GM10266 (cell line): ENCODE results near the gene ADCY5.

Source experiments
- DNase-seq: peaks from one replicate; pipeline ENCODE4 v3.0.0; 2012; ENCODE audit errors: extremely low spot score
- CTCF ChIP-seq: IDR thresholded peaks from 2 replicates; pipeline ENCODE4 v1.5.1; 2012; ENCODE audit warnings: mild to moderate bottlenecking, low read depth; ENCODE audit not compliant: control insufficient read depth, insufficient read depth; ENCODE audit errors: missing control alignments

The ADCY5 gene

GRCh38 chr3:123290107-123290930 is 158.6 kb downstream of the ADCY5 start:
- TF ChIP-seq CTCF = no peak
- no peak for DNase-seq

GRCh38 chr3:123289391-123290106 is 159.3 kb downstream of the ADCY5 start:
- TF ChIP-seq CTCF = no peak
- no peak for DNase-seq

- DNase-seq = no peak
- TF ChIP-seq CTCF = no peak
These were observed 161.0 kb downstream of the ADCY5 start for GRCh38 chr3:123287962-123288302.

- no peak for DNase-seq
- no peak for TF ChIP-seq CTCF
These were observed 161.6 kb downstream of the ADCY5 start for GRCh38 chr3:123287051-123287961.

- TF ChIP-seq CTCF = peak; percentile 77
- peak; percentile 75 for DNase-seq
These were observed 162.4 kb downstream of the ADCY5 start for GRCh38 chr3:123286308-123287023.

- no peak for TF ChIP-seq CTCF
- DNase-seq = no peak
These were observed 163.0 kb downstream of the ADCY5 start for GRCh38 chr3:123285931-123286307.
